ENCODE data around the gene ADAMTS14.

ADAMTS14 gene

GRCh38 chr10:70777063-70777875 is 105.0 kb downstream of the ADAMTS14 start:
- FAIRE-seq (no peak), DNase-seq (ENCODE audit: insufficient read length, low spot score) (no peak)
- no peak for TF ChIP-seq PAX5 (IDR thresholded peaks at IDR 0.05; ENCODE audit: insufficient read depth, low read length, severe bottlenecking)
- TF ChIP-seq TAF1 (IDR thresholded peaks at IDR 0.05; ENCODE audit: low read depth, low read length): no peak
- TF ChIP-seq POLR2AphosphoS5 (IDR thresholded peaks at IDR 0.05; ENCODE audit: low read depth, low read length): no peak
- no peak for TF ChIP-seq SPI1 (IDR thresholded peaks at IDR 0.05; ENCODE audit: low read depth, low read length)
- TF ChIP-seq POLR2A (IDR thresholded peaks at IDR 0.05; ENCODE audit: low read depth, low read length): no peak
- no peak for TF ChIP-seq POU2F2 (IDR thresholded peaks at IDR 0.05; ENCODE audit: low read depth, low read length)

GRCh38 chr10:70778267-70778924 is 106.1 kb downstream of the ADAMTS14 start:
- DNase-seq (ENCODE audit: insufficient read length, low spot score): no peak
- TF ChIP-seq POLR2A (IDR thresholded peaks at IDR 0.05; ENCODE audit: low read depth, low read length) (no peak), SPI1 (IDR thresholded peaks at IDR 0.05; ENCODE audit: low read depth, low read length) (no peak), PAX5 (IDR thresholded peaks at IDR 0.05; ENCODE audit: insufficient read depth, low read length, severe bottlenecking) (no peak), POU2F2 (IDR thresholded peaks at IDR 0.05; ENCODE audit: low read depth, low read length) (no peak), TAF1 (IDR thresholded peaks at IDR 0.05; ENCODE audit: low read depth, low read length) (no peak), POLR2AphosphoS5 (IDR thresholded peaks at IDR 0.05; ENCODE audit: low read depth, low read length) (no peak)
- FAIRE-seq: no peak

GRCh38 chr10:70779088-70779487 is 106.8 kb downstream of the ADAMTS14 start:
- no peak for DNase-seq (ENCODE audit: insufficient read length, low spot score)
- TF ChIP-seq TAF1 (IDR thresholded peaks at IDR 0.05; ENCODE audit: low read depth, low read length): no peak
- no peak for FAIRE-seq

GRCh38 chr10:70779511-70780369 is 107.4 kb downstream of the ADAMTS14 start:
- DNase-seq (ENCODE audit: insufficient read length, low spot score) (no peak), FAIRE-seq (no peak)
- TF ChIP-seq SPI1 (IDR thresholded peaks at IDR 0.05; ENCODE audit: low read depth, low read length) (no peak), PAX5 (IDR thresholded peaks at IDR 0.05; ENCODE audit: insufficient read depth, low read length, severe bottlenecking) (no peak), POLR2A (IDR thresholded peaks at IDR 0.05; ENCODE audit: low read depth, low read length) (no peak), TAF1 (IDR thresholded peaks at IDR 0.05; ENCODE audit: low read depth, low read length) (no peak)

- TF ChIP-seq PAX5 (IDR thresholded peaks at IDR 0.05; ENCODE audit: insufficient read depth, low read length, severe bottlenecking) (no peak), TAF1 (IDR thresholded peaks at IDR 0.05; ENCODE audit: low read depth, low read length) (no peak), POLR2AphosphoS5 (IDR thresholded peaks at IDR 0.05; ENCODE audit: low read depth, low read length) (no peak), POU2F2 (IDR thresholded peaks at IDR 0.05; ENCODE audit: low read depth, low read length) (no peak), POLR2A (IDR thresholded peaks at IDR 0.05; ENCODE audit: low read depth, low read length) (no peak), SPI1 (IDR thresholded peaks at IDR 0.05; ENCODE audit: low read depth, low read length) (no peak)
- DNase-seq (ENCODE audit: insufficient read length, low spot score): no peak
- no peak for FAIRE-seq
Measured at GRCh38 chr10:70780370-70780760, 108.1 kb downstream of the ADAMTS14 start.

GRCh38 chr10:70780772-70781171 is 108.5 kb downstream of the ADAMTS14 start:
- DNase-seq (ENCODE audit: insufficient read length, low spot score) (no peak), FAIRE-seq (no peak)
- TF ChIP-seq POU2F2 (IDR thresholded peaks at IDR 0.05; ENCODE audit: low read depth, low read length): no peak
- TF ChIP-seq POLR2AphosphoS5 (IDR thresholded peaks at IDR 0.05; ENCODE audit: low read depth, low read length): no peak

- DNase-seq (ENCODE audit: insufficient read length, low spot score) (no peak), FAIRE-seq (no peak)
- TF ChIP-seq POLR2AphosphoS5 (IDR thresholded peaks at IDR 0.05; ENCODE audit: low read depth, low read length) (no peak), SPI1 (IDR thresholded peaks at IDR 0.05; ENCODE audit: low read depth, low read length) (no peak), TAF1 (IDR thresholded peaks at IDR 0.05; ENCODE audit: low read depth, low read length) (no peak), POLR2A (IDR thresholded peaks at IDR 0.05; ENCODE audit: low read depth, low read length) (no peak), POU2F2 (IDR thresholded peaks at IDR 0.05; ENCODE audit: low read depth, low read length) (no peak), PAX5 (IDR thresholded peaks at IDR 0.05; ENCODE audit: insufficient read depth, low read length, severe bottlenecking) (no peak)
Measured at GRCh38 chr10:70781461-70782051, 109.2 kb downstream of the ADAMTS14 start.

GRCh38 chr10:70782086-70782745 is 109.9 kb downstream of the ADAMTS14 start:
- TF ChIP-seq POLR2AphosphoS5 (IDR thresholded peaks at IDR 0.05; ENCODE audit: low read depth, low read length) (no peak), POLR2A (IDR thresholded peaks at IDR 0.05; ENCODE audit: low read depth, low read length) (no peak), SPI1 (IDR thresholded peaks at IDR 0.05; ENCODE audit: low read depth, low read length) (no peak), POU2F2 (IDR thresholded peaks at IDR 0.05; ENCODE audit: low read depth, low read length) (no peak), TAF1 (IDR thresholded peaks at IDR 0.05; ENCODE audit: low read depth, low read length) (no peak), PAX5 (IDR thresholded peaks at IDR 0.05; ENCODE audit: insufficient read depth, low read length, severe bottlenecking) (no peak)
- DNase-seq (ENCODE audit: insufficient read length, low spot score) (no peak), FAIRE-seq (no peak)

All from GM12891 (cell line).